A673 (cell line): Measurements from ENCODE around the gene PCED1A. TPM values are rescaled to one million over a fixed set of nuclear protein-coding genes. Genes with fewer than 3 reads are reported as not detected.

Experiments used
- BruUV-seq: library from RNA; stranded (reverse); fragments of 400-500 nt; replicated peaks from 2 replicates; lab custom pipeline; 2021; lab: Mats Ljungman, UMichigan
- CTCF ChIA-PET: fragments of 300-600 bp; sonication (Branson Sonifier 250); formaldehyde crosslinking; loops from one replicate; lab custom pipeline; 2022; ENCODE audit warnings: antibody characterized with exemption; lab: Charles Lee
- POLR2A ChIA-PET: fragments of 300-600 bp; sonication (Branson Sonifier 250); formaldehyde crosslinking; loops from one replicate; lab custom pipeline; 2022; ENCODE audit warnings: antibody characterized with exemption; ENCODE audit not compliant: low non-redundant PET; lab: Charles Lee
- DNase-seq: peaks from one replicate; pipeline ENCODE4 v3.0.0-alpha.2; 2015; ENCODE audit warnings: low spot score
- H3K27ac ChIP-seq: fragments of 200-600 bp; sonication (generic); 2 replicates; pipeline ENCODE4 v1.5.1; 2016; ENCODE audit warnings: mixed run types, low read depth, mild to moderate bottlenecking, mixed read lengths, antibody characterized with exemption, low read length; ENCODE audit not compliant: poor library complexity, severe bottlenecking
- H3K27me3 ChIP-seq: fragments of 200-600 bp; sonication (generic); replicated peaks from 2 replicates; pipeline ENCODE4 v1.6.1; 2017; ENCODE audit warnings: mixed run types, low read depth, mild to moderate bottlenecking, mixed read lengths, antibody characterized with exemption, low read length; ENCODE audit not compliant: insufficient read depth, poor library complexity
- H3K36me3 ChIP-seq: fragments of 200-600 bp; sonication (generic); 2 replicates; pipeline ENCODE4 v1.6.1; 2016; ENCODE audit warnings: mixed run types, mild to moderate bottlenecking, mixed read lengths, antibody characterized with exemption, low read length; ENCODE audit not compliant: insufficient read depth, poor library complexity, severe bottlenecking
- H3K4me1 ChIP-seq: fragments of 200-600 bp; sonication (generic); 2 replicates; pipeline ENCODE4 v1.6.1; 2017; ENCODE audit warnings: mixed run types, mild to moderate bottlenecking, mixed read lengths, antibody characterized with exemption, low read length; ENCODE audit not compliant: insufficient read depth, poor library complexity, severe bottlenecking
- H3K4me3 ChIP-seq: fragments of 200-600 bp; sonication (generic); 2 replicates; pipeline ENCODE4 v1.5.1; 2016; ENCODE audit warnings: low read depth, mixed run types, mild to moderate bottlenecking, mixed read lengths, low read length; ENCODE audit not compliant: poor library complexity, severe bottlenecking
- H3K9me3 ChIP-seq: fragments of 200-600 bp; sonication (generic); 2 replicates; pipeline ENCODE4 v1.6.1; 2016; ENCODE audit warnings: mixed run types, low read depth, mild to moderate bottlenecking, mixed read lengths, antibody characterized with exemption, low read length; ENCODE audit not compliant: poor library complexity, severe bottlenecking
- EZH2 ChIP-seq: fragments of 200-600 bp; sonication (generic); IDR thresholded peaks from 2 replicates; pipeline ENCODE4 v1.6.1; 2017; ENCODE audit warnings: borderline replicate concordance, low read depth, mild to moderate bottlenecking, mixed read lengths, antibody characterized with exemption, low read length; ENCODE audit not compliant: poor library complexity, severe bottlenecking
- intact Hi-C: fragments of 100-400 bp; cut with micrococcal nuclease; formaldehyde crosslinking; loops from one replicate; pipeline ENCODE4 v1.10.0; 2022; ENCODE audit not compliant: unreplicated experiment
- total RNA-seq: library from RNA; stranded (reverse); gene quantifications from 2 replicates; pipeline ENCODE4 v1.2.3, GENCODE V29; 2021
- TF ChIP-seq, protein P1 (sequence below): fragments of 300-800, 200-600 bp; sonication (generic); conservative IDR thresholded peaks from 2 replicates; pipeline ENCODE4 v1.5.1; 2017; ENCODE audit warnings: low read depth, mild to moderate bottlenecking, antibody characterized with exemption, low read length, moderate library complexity, mixed read lengths

PCED1A gene
- total RNA-seq, 1 experiment from 2014 or later = 32.8 TPM

GRCh38 chr20:2874456-2874855 lies 34.0 kb upstream of the PCED1A start:
- Histone ChIP-seq H3K27me3 (no peaks in the 10 kb centered on the region), H3K36me3 (no peaks in the 10 kb centered on the region), H3K4me3 (peak overlapping the region; percentile 100), H3K27ac (peak overlapping the region; percentile 85), H3K9me3 (no peaks in the 10 kb centered on the region), H3K4me1 (peaks cover 32% of the 10 kb centered on the region)
- TSS peak; percentile 36 for BruUV-seq
- no peak for DNase-seq
- ChIA-PET CTCF (no interaction called here), POLR2A (no interaction called here)
- no peak for TF ChIP-seq EZH2
- intact Hi-C loops = loop anchor here (5.0 kb wide), 1 partner anchor 123 kb away; no protein-coding TSS in a partner anchor

DNA sequence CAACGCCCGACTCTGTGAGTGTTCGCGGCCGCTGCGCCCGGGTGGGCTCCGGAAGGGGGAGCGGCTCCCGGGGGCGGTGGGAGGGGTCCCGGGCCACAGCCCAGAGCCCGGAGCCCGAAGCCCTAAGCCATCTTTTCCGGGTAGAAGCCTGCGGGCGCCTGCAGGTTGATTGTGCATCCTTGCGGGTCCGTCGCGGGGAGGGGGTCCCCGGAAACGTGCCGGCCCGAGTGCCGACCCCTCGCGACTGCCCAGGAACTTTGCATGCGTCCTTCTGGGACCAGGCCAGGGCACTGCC lies 33.2 kb upstream of the PCED1A start:
- BruUV-seq = no TSS peak
- intact Hi-C loops = loop anchor here (5.0 kb wide), 1 partner anchor 124 kb away; no protein-coding TSS in a partner anchor
- ChIA-PET POLR2A (no interaction called here), CTCF (no interaction called here)
- no peak for TF ChIP-seq EZH2
- TF ChIP-seq, protein P1, sequence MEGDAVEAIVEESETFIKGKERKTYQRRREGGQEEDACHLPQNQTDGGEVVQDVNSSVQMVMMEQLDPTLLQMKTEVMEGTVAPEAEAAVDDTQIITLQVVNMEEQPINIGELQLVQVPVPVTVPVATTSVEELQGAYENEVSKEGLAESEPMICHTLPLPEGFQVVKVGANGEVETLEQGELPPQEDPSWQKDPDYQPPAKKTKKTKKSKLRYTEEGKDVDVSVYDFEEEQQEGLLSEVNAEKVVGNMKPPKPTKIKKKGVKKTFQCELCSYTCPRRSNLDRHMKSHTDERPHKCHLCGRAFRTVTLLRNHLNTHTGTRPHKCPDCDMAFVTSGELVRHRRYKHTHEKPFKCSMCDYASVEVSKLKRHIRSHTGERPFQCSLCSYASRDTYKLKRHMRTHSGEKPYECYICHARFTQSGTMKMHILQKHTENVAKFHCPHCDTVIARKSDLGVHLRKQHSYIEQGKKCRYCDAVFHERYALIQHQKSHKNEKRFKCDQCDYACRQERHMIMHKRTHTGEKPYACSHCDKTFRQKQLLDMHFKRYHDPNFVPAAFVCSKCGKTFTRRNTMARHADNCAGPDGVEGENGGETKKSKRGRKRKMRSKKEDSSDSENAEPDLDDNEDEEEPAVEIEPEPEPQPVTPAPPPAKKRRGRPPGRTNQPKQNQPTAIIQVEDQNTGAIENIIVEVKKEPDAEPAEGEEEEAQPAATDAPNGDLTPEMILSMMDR = no peak
- Histone ChIP-seq H3K36me3 (no peaks in the 10 kb centered on the region), H3K4me1 (peaks cover 32% of the 10 kb centered on the region), H3K27ac (peak overlapping the region; percentile 85), H3K4me3 (peak overlapping the region; percentile 100), H3K27me3 (no peaks in the 10 kb centered on the region), H3K9me3 (no peaks in the 10 kb centered on the region)
- peak; percentile 75 for DNase-seq

DNA sequence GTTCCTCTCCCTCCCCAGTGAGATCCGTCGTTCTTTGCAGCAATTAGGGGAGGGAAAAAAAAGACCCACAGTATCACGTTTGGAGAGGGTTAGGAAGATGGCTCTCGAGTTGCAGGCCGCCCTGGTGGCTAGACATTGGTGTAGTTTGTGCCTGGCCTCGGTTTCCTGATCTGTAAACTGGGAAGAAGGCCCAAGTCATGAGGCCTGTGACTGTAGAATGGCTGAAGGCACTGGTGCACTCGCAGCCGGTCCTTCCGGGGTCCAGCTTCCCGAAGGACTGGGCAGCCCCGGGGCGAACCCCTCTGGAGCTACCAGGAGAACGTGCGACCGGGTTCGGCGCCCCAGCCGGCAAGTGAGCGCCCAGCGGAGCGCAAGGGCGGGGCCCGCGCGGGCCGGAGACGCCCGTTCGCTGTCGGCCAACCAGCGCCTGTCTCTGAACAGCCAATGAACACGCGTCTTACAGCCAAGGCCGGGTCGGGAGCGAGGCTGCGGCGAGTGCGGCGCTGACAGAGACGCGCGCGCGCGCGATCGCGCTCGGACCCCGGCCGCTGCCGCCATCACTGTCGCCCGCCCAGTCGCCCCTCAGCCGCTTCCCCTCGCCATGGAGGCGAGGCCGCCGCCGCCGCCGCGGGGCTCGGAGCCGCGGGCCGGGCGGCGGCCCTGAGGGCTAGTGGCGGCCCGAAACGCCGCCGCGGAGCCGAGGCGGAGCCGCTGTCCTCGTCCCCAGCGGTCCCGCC lies 32.7 kb upstream of the PCED1A start, which contains the start of gene PTPRA:
Gene PTPRA (plus strand): TSS at position 472 of the 737 bp plus-strand sequence. CDS start 90,797 bp downstream, outside the sequence.
- Histone ChIP-seq H3K9me3 (no peaks in the 10 kb centered on the region), H3K4me3 (peak within 1 kb of the TSS; percentile 100), H3K27me3 (no peaks in the 10 kb centered on the region), H3K36me3 (no peaks in the 10 kb centered on the region), H3K27ac (peak within 1 kb of the TSS; percentile 85), H3K4me1 (peaks cover 32% of the 10 kb centered on the region)
- peak; percentile 97 for DNase-seq
- CTCF ChIA-PET = no interaction called here
- intact Hi-C loops = loop anchor here (5.0 kb wide), 1 partner anchor 124 kb away; no protein-coding TSS in a partner anchor
- POLR2A ChIA-PET = interaction anchor here (0.6 to 0.7 kb wide), 2 partner anchors 46 to 114 kb away, joined by 3 to 7 read pairs; no protein-coding TSS in a partner anchor
- no peak for TF ChIP-seq EZH2
- TF ChIP-seq, protein P1 = no peak
- BruUV-seq = TSS peak; percentile 92
